COLO829 (cell line): ENCODE measurements around the gene MAL.

Experiments used
- DNase-seq: peaks from one replicate; pipeline ENCODE4 v3.0.0; 2012; ENCODE audit warnings: low spot score

The MAL gene

GRCh38 chr2:95049961-95050360, 24.5 kb downstream of the MAL start:
- DNase-seq: no peak

DNA sequence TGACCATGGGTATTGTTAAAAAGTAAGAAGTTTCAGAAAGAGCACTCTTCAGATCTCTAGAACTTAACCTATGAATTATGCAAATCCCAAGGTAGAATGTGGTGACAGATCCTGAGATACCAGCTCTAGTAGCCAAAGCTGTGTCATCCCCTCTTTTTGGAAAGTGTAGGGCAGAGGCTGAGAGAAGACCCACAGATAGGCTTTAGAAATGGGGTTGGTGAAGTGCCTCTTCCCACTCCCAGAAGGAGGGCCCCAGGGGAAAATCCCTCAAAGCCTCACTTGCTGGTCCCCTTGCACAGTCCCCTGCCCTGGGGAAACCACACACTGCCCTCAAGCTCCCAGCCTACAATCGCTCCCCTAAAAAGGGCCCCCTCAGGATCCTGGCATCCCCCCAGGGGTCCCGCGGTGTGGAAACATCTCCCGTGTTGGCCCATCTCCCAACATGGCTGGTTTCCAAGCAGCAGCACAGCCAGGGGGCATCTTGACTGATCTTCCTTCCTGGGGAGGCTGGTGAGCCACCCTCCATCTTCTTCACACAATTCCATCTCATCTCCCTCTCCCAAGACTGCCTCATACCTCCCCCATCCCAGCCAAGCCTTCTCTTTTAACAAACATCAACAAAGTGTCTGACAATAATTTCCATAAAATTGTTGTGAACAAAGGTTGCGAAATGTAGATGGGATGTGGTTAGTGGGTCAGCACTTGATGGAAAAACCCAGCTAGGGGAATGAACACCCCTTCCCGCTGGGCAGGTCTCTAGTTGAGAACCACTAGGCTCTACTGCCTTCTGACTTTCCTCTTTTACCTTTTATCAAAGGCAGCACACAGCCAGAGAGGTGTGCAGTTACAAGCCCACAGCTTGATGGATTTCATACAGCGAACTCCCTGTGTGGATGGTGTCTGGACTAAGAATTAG, 25.1 kb downstream of the MAL start:
- DNase-seq: no peak

DNA sequence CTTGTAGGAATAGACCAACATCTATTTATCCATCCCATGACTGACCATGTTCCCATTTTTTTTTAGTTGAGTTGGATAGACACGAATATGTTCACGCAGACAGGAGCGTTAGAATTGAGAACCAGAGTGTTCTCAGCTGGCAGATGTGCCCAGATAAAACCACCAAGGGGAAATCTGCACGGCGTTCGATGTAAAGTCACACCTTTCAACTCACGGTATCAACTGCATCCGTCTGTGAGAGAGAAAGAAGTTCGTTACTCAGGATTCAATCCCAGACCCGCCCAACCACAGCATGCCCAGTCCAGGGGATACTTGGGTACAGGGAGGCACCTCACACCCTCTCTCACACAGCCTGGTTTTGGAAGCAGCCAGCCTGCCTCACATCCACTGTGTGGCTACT, 26.1 kb downstream of the MAL start:
- no peak for DNase-seq

GRCh38 chr2:95052307-95052706, 26.8 kb downstream of the MAL start:
- no peak for DNase-seq

GRCh38 chr2:95052804-95053479, 27.4 kb downstream of the MAL start:
- DNase-seq: no peak

- no peak for DNase-seq
Observed at GRCh38 chr2:95053543-95053942, 28.0 kb downstream of the MAL start.

- no peak for DNase-seq
Observed at GRCh38 chr2:95054016-95054415, 28.5 kb downstream of the MAL start.

GRCh38 chr2:95055262-95055661, 29.8 kb downstream of the MAL start:
- DNase-seq: no peak

DNA sequence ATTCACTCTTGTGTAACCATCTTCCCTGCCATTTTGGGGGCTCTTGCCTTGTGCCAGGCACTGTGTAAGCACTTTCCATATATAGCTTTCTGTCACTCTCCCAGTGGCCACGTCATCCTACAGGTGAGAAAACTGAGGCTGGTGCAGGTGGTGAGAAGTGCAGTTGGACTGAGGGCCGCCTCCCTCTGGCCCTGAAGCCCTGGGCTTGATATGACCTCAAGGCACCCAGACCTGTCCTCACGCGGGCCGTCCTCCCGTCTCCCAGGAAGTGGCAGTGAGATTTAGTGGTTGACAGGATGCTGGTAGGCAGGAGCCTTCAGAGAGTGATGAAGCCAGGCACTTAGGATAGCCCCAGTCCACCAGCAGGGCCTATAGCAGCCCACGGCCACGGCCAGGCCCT, 30.5 kb downstream of the MAL start:
- DNase-seq: no peak

DNA sequence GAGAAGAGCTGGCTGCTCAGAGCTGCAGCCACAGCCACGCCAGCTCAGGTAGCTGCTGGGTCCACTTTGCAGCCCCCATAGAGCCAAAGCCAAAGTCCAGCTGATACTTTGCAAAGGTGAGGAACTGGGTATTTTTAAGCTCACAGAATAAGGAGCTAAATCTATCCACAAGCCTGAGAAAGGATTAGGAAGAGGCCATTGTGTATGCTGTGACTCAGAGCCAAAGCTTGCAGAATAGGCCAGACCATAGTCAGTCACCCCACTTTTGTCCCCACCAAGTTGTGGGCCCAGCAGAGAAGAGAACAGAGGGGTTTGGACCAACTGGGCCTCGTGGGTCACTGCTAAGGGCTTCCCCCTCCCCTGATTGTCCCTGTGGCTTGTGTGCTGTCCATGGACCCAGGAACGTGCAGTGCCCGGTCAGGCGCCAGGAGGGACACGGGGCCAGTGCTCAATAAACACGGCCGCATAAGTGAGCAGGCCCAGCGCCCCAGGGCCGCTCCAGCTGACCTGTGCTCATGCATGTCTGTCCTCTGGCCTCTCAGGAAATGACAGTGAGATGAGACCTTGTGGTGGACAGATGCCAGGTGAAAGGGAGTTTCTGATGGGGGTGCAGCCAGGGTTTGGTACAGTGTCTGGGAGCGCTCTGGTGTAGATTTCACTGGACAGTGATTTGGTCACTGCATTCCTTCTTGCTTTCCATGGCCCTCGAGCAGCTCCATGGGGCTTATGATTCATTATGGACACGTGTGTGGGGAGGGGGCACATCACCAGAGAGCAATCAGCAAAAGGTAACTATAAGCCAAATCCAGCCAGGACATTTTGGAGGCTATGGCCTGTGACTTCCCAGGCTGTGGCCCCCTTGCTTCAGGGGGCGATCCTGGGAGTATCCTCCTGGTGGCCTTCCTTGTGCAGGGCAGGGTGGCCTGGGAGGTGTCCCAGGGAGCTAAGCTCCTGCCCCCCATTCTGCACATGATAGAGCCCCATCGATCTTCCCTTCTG, 31.3 kb downstream of the MAL start:
- DNase-seq: no peak

DNA sequence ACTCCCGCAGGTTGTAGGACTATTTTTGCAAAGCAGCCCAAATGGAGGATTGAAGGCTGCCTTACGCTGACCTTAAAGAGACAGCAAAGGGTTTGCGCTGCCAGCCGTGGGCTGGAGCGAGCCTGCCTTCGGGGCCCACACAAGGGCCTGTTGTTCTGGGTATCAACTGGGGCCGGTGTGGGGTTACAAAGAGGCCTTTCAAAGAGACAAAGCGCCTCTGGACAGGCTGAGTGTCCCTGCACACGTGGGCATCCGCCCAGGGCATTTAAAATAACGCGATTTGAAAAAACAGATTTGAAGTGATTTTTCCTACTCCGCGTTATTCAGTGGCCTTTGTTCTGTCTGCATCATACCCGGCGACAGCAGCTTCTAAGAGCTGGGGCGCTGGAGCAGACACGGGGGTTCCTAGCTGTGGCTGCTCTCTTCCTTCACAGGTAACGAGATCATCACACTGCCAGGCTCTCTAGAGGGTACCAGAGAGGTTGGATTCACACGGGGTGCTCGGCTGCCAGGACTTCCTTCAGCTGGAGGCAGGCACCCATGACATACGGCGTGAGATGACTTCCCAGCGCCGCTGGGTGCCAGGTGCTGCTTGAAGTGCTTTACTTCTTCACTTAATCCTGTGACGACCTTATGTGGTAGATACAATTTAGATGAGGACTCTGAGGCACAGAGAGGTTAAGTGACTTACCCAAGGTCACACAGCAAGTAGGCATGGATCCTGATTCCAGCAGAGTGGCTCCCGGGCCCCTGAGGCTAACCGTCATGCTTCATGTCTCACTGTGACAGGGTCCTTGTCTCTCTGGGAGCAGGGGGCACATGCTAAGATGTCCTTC, 32.2 kb downstream of the MAL start:
- peak; percentile 95 for DNase-seq

- DNase-seq: no peak
Observed at GRCh38 chr2:95058466-95058988, 33.0 kb downstream of the MAL start.

DNA sequence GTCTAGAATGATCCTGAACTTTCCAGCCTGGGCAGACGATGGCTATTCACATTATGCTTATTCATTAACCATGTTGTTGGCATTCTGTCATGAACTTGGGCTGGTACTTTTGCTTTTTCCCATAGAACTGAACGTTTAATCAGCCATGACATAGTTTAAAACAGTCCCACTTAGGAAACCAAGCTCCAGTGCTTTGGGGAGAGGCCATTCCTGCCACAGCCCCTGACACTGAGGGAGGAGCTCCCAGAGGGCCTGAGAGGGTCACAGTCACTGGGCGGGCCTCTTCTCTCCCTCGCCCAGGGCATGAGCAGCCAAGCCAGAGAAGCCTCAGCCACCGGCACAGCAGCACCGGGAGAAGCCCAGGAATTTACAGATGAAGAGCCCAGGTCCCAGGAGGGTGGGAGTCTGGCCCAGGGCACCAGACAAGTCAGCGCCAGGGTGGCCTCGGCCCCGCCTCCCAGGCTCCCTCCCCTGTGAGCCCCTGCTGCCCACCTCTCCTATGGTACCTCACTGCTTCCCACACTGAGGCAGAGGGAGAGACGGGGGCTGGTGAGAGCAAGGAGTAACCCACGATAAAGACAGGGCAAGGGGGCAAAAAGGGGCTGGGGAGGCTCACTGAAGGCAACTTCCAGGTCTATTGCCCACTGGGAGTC, 33.6 kb downstream of the MAL start:
- DNase-seq: no peak

GRCh38 chr2:95059656-95060370, 34.3 kb downstream of the MAL start:
- DNase-seq: no peak

GRCh38 chr2:95060446-95061118, 35.1 kb downstream of the MAL start:
- DNase-seq: no peak

- no peak for DNase-seq
Observed at GRCh38 chr2:95061119-95061512, 35.6 kb downstream of the MAL start.

- no peak for DNase-seq
Observed at GRCh38 chr2:95061601-95062183, 36.2 kb downstream of the MAL start.

GRCh38 chr2:95062242-95063085, 37.0 kb downstream of the MAL start:
- no peak for DNase-seq
